ENCODE results near the gene EPAS1. TPM values are rescaled to one million over a fixed set of nuclear protein-coding genes. Genes with fewer than 3 reads are reported as not detected.

EPAS1 gene
- total and polyA plus RNA-seq, 2 of the 13 experiments (the other 11 are each of a cell fraction or from before 2014, with no cell fraction given): 47.1 to 182 TPM

DNA sequence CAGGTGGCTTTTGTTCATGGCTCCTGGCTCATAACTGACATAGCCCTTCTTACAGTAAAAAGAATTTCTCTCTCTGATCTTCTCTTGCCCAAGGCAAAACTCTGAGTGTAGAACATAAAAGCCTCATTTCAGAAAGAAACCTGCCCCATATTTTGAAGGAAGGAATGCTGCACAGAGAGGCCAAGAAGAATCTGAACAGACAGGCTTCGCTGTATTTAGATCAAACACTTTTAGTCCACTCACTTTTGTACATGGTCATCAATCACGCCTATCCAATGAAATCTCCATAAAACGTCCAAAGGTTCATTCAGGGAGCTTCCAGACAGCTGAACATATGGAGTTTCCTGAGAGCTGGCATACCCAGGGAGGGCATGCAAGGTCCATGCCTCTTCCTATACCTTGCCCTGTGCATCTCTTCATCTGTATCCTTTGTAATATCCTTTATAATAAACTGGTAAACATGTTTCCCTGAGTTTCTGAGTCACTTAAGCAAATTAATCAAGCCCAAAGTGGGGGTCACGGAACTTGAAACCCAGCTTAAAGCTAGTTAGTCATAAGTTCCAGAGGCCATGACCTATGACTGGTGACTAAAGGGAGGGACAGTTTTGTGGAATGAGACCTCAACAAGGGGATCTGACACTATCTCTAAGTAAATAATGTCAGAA lies 119.7 kb downstream of the EPAS1 start (continued):
- TF ChIP-seq ZNF468 (CRISPR knock-in tag; IDR thresholded peaks at IDR 0.05) (no peak), ZFY (CRISPR knock-in tag; IDR thresholded peaks at IDR 0.05) (no peak), YEATS4 (CRISPR knock-in tag; IDR thresholded peaks at IDR 0.05; ENCODE audit: borderline replicate concordance) (no peak), TAF1 (CRISPR knock-in tag; IDR thresholded peaks at IDR 0.05) (no peak), CREB3 (CRISPR knock-in tag; IDR thresholded peaks at IDR 0.05) (no peak), GTF2F1 (IDR thresholded peaks at IDR 0.05; ENCODE audit: low read length) (no peak), ZNF75D (CRISPR knock-in tag; IDR thresholded peaks at IDR 0.05; ENCODE audit: borderline replicate concordance) (no peak), NCOA2 (CRISPR knock-in tag; IDR thresholded peaks at IDR 0.05) (peak; percentile 75), HIVEP1 (CRISPR knock-in tag; IDR thresholded peaks at IDR 0.05) (no peak), HNRNPL (IDR thresholded peaks at IDR 0.05; ENCODE audit: low read depth, low read length) (no peak), HNRNPUL1 (IDR thresholded peaks at IDR 0.05; ENCODE audit: low read depth, low read length) (no peak), MBD4 (IDR thresholded peaks at IDR 0.05; ENCODE audit: borderline replicate concordance, low read length) (0 out of 2 replicates have a peak, but pooled peaks have one; percentile 19), KDM5A (IDR thresholded peaks at IDR 0.05; ENCODE audit: borderline replicate concordance, low read length) (no peak), ZNF383 (CRISPR knock-in tag; IDR thresholded peaks at IDR 0.05; ENCODE audit: borderline replicate concordance) (no peak), RARA (CRISPR knock-in tag; IDR thresholded peaks at IDR 0.05) (peak; percentile 87), MAX (IDR thresholded peaks at IDR 0.05) (no peak), ZNF564 (CRISPR knock-in tag; IDR thresholded peaks at IDR 0.05) (no peak), ELF1 (CRISPR knock-in tag; IDR thresholded peaks at IDR 0.05) (no peak), NCOA1 (CRISPR knock-in tag; IDR thresholded peaks at IDR 0.05) (no peak), RERE (CRISPR knock-in tag; IDR thresholded peaks at IDR 0.05; ENCODE audit: low read depth) (peak; percentile 80; the same call in 1 of the 2 replicates), ZNF576 (CRISPR knock-in tag; IDR thresholded peaks at IDR 0.05) (no peak), ZSCAN31 (CRISPR knock-in tag; IDR thresholded peaks at IDR 0.05; ENCODE audit: low read depth) (no peak), KDM1A (CRISPR knock-in tag; IDR thresholded peaks at IDR 0.05) (no peak), SIN3A (IDR thresholded peaks at IDR 0.05; ENCODE audit: borderline replicate concordance, low read depth, low read length) (no peak)
- TF ChIP-seq, protein P1, sequence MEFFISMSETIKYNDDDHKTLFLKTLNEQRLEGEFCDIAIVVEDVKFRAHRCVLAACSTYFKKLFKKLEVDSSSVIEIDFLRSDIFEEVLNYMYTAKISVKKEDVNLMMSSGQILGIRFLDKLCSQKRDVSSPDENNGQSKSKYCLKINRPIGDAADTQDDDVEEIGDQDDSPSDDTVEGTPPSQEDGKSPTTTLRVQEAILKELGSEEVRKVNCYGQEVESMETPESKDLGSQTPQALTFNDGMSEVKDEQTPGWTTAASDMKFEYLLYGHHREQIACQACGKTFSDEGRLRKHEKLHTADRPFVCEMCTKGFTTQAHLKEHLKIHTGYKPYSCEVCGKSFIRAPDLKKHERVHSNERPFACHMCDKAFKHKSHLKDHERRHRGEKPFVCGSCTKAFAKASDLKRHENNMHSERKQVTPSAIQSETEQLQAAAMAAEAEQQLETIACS (CRISPR knock-in tag; IDR thresholded peaks at IDR 0.05): no peak
